GM23248 (cell line): Measurements from ENCODE around the gene SMYD3. TPM values are rescaled to one million over a fixed set of nuclear protein-coding genes. Genes with fewer than 3 reads are reported as not detected.

Source experiments
- DNase-seq: peaks from one replicate; pipeline ENCODE4 v3.0.0-alpha.2; 2015
- H2AFZ ChIP-seq: fragments of 200-600 bp; sonication (generic); 2 replicates; pipeline ENCODE4 v1.6.1; 2016; ENCODE audit warnings: antibody characterized with exemption
- H3F3A ChIP-seq: fragments of 200-600 bp; sonication (generic); 2 replicates; pipeline ENCODE4 v1.6.1; 2016; ENCODE audit warnings: mild to moderate bottlenecking, antibody characterized with exemption, mixed run types; ENCODE audit not compliant: insufficient read depth
- H3K27ac ChIP-seq: fragments of 200-600 bp; sonication (generic); 2 replicates; pipeline ENCODE4 v1.5.1; 2016; ENCODE audit warnings: mild to moderate bottlenecking
- H3K27me3 ChIP-seq: fragments of 200-600 bp; sonication (generic); replicated peaks from 2 replicates; pipeline ENCODE4 v1.6.1; 2016; ENCODE audit warnings: mild to moderate bottlenecking; ENCODE audit not compliant: insufficient read depth
- H3K36me3 ChIP-seq: fragments of 200-600 bp; sonication (generic); 2 replicates; pipeline ENCODE4 v1.6.1; 2016; ENCODE audit warnings: low read depth, mild to moderate bottlenecking
- H3K4me1 ChIP-seq: fragments of 200-600 bp; sonication (generic); 2 replicates; pipeline ENCODE4 v1.6.1; 2016; ENCODE audit warnings: mild to moderate bottlenecking; ENCODE audit not compliant: insufficient read depth
- H3K4me2 ChIP-seq: fragments of 200-600 bp; sonication (generic); one replicate; pipeline ENCODE4 v1.6.1; 2016; ENCODE audit warnings: mild to moderate bottlenecking; ENCODE audit not compliant: unreplicated experiment
- H3K4me3 ChIP-seq: fragments of 200-600 bp; sonication (generic); 2 replicates; pipeline ENCODE4 v1.5.1; 2016; ENCODE audit warnings: mild to moderate bottlenecking
- H3K79me2 ChIP-seq: fragments of 200-600 bp; sonication (generic); 2 replicates; pipeline ENCODE4 v1.6.1; 2016; ENCODE audit warnings: mild to moderate bottlenecking; ENCODE audit not compliant: insufficient read depth
- H3K9ac ChIP-seq: fragments of 200-600 bp; sonication (generic); 2 replicates; pipeline ENCODE4 v1.6.1; 2016; ENCODE audit warnings: mild to moderate bottlenecking
- H3K9me2 ChIP-seq: fragments of 200-600 bp; sonication (generic); 2 replicates; pipeline ENCODE4 v1.6.1; 2016; ENCODE audit warnings: mixed run types, mild to moderate bottlenecking, moderate library complexity; ENCODE audit not compliant: insufficient read depth
- H3K9me3 ChIP-seq: fragments of 200-600 bp; sonication (generic); one replicate; pipeline ENCODE4 v1.6.1; 2017; ENCODE audit warnings: low read depth
- H4K20me1 ChIP-seq: fragments of 200-600 bp; sonication (generic); 2 replicates; pipeline ENCODE4 v1.6.0; 2016; ENCODE audit not compliant: insufficient read depth
- EZH2 ChIP-seq: fragments of 200-600 bp; sonication (generic); IDR thresholded peaks from 2 replicates; pipeline ENCODE4 v1.6.1; 2018; ENCODE audit warnings: antibody characterized with exemption, mild to moderate bottlenecking; ENCODE audit not compliant: insufficient read depth, poor library complexity, severe bottlenecking
- EZH2phosphoT487 ChIP-seq: fragments of 200-600 bp; sonication (generic); IDR thresholded peaks from 2 replicates; pipeline ENCODE4 v1.6.1; 2018; ENCODE audit warnings: antibody characterized with exemption, moderate library complexity, mild to moderate bottlenecking, low read depth; ENCODE audit not compliant: insufficient read depth
- WGBS, 2 experiments: methylation state at CpG; one replicate each; pipeline ENCODE4 v1.1.6; 2015 to 2017; ENCODE audit warnings: low lambda C conversion rate in 2 of 2, low coverage in 1 of 2; ENCODE audit errors: missing lambda C conversion rate in 2 of 2; 5-methylcytosine and 5-hydroxymethylcytosine counted together
- in situ Hi-C: fragments of 300-500 bp; cut with MboI; formaldehyde crosslinking; loops from 2 replicates; pipeline ENCODE4 v1.15.0; 2020
- polyA plus RNA-seq: library from polyadenylated mRNA; unstranded; fragments of >200 nt; fragmentation: Nextera tagmentation; extraction: Ambion mirVana; gene quantifications from 2 replicates; pipeline ENCODE4 v1.2.1, GENCODE V29; 2016
- total RNA-seq: library from RNA; depleted of rRNA; stranded (reverse); fragments of >200 nt; shearing (Covaris generic); gene quantifications from 2 replicates; pipeline ENCODE4 v1.2.3, GENCODE V29; 2014

SMYD3 gene
- total and polyA plus RNA-seq, 2 experiments from 2014 or later = 32.1 to 44.8 TPM

DNA sequence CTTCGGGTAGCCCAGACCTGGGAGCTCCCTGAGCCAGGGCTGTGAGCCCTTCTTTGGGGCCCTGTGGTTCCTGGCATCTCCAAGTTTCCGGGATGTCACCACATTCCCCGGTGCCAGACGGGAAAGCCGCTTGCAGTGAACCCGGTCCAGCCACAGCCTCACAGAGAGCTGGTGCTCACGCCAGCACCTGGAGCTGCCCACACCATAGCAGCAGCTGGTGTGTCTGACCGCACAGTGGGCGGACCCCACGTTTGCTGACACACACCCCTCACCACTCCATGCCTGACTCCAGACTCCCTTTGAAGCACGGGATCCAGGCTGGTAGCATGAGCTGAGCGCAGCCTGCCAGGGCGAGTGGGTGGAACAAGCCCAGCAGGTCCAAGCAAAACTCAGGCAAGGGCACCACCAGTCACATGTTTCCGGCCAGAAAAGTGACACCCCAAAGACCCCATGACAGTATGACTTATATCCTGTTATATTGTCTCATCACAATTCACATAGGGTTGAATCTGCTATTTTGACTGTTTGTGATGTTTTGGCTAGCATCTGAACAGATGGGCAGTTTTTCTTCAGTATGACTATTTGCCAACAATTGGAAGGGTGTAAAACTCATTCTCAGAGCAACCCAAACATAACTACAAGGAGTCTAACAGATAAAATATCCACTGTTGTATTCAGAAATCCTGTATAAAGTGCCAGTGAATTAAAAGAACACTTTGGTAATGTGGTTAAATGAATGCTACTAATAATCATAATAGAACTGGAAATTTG lies 285.4 kb downstream of the SMYD3 start:
- H3K4me1 ChIP-seq = no peaks in the 10 kb centered on the region
- WGBS, 2 experiments = 86% methylated on average over 14 of the region's 14 CpGs

DNA sequence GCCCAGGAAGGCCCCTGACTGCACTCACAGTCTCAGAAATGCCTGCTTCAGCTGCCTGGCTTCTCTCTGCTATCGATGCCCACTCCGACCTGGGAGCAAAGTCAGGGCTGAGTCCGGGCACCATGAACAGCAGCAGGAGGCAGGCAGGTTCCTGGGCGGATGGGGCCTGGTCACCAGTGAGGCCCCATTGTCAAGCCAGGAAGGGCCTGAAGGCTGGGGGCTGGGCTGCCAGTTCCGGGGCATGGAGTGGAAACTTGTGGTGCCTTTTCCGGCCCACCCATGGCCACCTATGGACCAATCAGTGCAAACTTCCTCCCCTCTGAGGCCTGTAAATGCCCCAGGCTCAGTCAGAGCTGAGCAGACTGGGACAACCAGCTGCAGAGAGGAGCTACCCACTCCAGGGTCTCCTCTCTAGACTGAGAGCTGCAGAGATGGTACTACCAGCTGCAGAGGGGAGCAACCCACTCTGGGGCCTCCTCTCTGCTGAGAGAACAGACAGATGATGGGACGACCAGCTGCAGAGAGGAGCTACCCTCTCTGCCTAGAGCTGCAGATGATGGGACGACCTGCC lies 286.5 kb downstream of the SMYD3 start:
- 83 to 87% methylated on average over 8 of the region's 8 CpGs for WGBS, 2 experiments

More for the DNA sequence above, 285.4 kb downstream of the SMYD3 start:
- Histone ChIP-seq H3K79me2 (no peaks in the 10 kb centered on the region), H3K36me3 (no peaks in the 10 kb centered on the region), H2AFZ (no peak overlapping the region), H3K27ac (no peak overlapping the region), H3K9me2 (no peaks in the 10 kb centered on the region), H3K9me3 (no peaks in the 10 kb centered on the region), H3K4me2 (no peak overlapping the region), H3K9ac (no peak overlapping the region), H3K27me3 (no peaks in the 10 kb centered on the region), H3K4me3 (no peak overlapping the region), H3F3A (no peaks in the 10 kb centered on the region; the same call in 1 of the 2 replicates), H4K20me1 (no peaks in the 10 kb centered on the region)
- TF ChIP-seq EZH2phosphoT487 (no peak), EZH2 (no peak)
- DNase-seq = no peak
- in situ Hi-C loops = no loop called here

GRCh38 chr1:246219508-246220030 lies 287.5 kb downstream of the SMYD3 start:
- TF ChIP-seq EZH2phosphoT487 (no peak), EZH2 (no peak)
- no peak for DNase-seq
- Histone ChIP-seq H3K9me3 (no peaks in the 10 kb centered on the region), H3F3A (peaks cover 9% of the 10 kb centered on the region; the same call in 1 of the 2 replicates), H3K4me2 (no peak overlapping the region), H4K20me1 (no peaks in the 10 kb centered on the region), H3K27ac (no peak overlapping the region), H3K36me3 (no peaks in the 10 kb centered on the region), H3K27me3 (no peaks in the 10 kb centered on the region), H3K9ac (no peak overlapping the region), H3K4me3 (no peak overlapping the region), H3K79me2 (no peaks in the 10 kb centered on the region), H3K9me2 (no peaks in the 10 kb centered on the region), H2AFZ (no peak overlapping the region), H3K4me1 (peaks cover 3% of the 10 kb centered on the region)
- WGBS, 2 experiments = 82 to 88% methylated on average over 10 to 11 of the region's 11 CpGs
- in situ Hi-C loops = no loop called here

More for the DNA sequence above, 286.5 kb downstream of the SMYD3 start:
- Histone ChIP-seq H3K9me3 (no peaks in the 10 kb centered on the region), H3K4me3 (no peak overlapping the region), H4K20me1 (no peaks in the 10 kb centered on the region), H2AFZ (no peak overlapping the region), H3F3A (peaks cover 1% of the 10 kb centered on the region; the same call in 1 of the 2 replicates), H3K9me2 (no peaks in the 10 kb centered on the region), H3K79me2 (no peaks in the 10 kb centered on the region), H3K27ac (no peak overlapping the region), H3K27me3 (no peaks in the 10 kb centered on the region), H3K4me1 (no peaks in the 10 kb centered on the region), H3K4me2 (no peak overlapping the region), H3K36me3 (no peaks in the 10 kb centered on the region), H3K9ac (no peak overlapping the region)
- DNase-seq = no peak
- no peak for TF ChIP-seq EZH2phosphoT487
- in situ Hi-C loops = no loop called here

DNA sequence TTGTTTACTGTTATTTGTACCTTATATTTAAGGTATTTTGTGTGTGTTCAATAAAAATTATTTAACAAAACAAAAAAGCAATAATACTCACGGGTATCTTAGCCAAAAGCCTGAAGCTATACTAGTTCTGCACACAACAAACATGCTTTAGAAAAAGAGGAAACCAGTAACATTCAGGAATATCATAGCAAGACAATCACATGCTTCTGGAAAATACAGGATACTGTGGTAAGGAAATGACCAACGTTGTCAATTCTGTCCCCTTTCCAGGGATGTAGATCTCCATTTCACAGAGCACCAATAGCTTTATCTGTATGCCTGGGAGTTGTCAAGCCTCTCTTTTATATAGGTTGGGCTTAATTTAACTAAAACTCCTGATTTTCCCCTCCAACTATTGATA lies 288.4 kb downstream of the SMYD3 start:
- Histone ChIP-seq H3K9me2 (no peaks in the 10 kb centered on the region), H3K9me3 (no peaks in the 10 kb centered on the region), H3F3A (peaks cover 9% of the 10 kb centered on the region; the same call in 1 of the 2 replicates), H3K9ac (no peak overlapping the region), H3K4me3 (no peak overlapping the region), H3K36me3 (no peaks in the 10 kb centered on the region), H3K4me1 (peaks cover 7% of the 10 kb centered on the region), H2AFZ (no peak overlapping the region), H3K79me2 (no peaks in the 10 kb centered on the region), H4K20me1 (no peaks in the 10 kb centered on the region), H3K27me3 (no peaks in the 10 kb centered on the region), H3K27ac (no peak overlapping the region), H3K4me2 (no peak overlapping the region)
- TF ChIP-seq EZH2 (no peak), EZH2phosphoT487 (no peak)
- in situ Hi-C loops = no loop called here
- WGBS, 2 experiments = 91% methylated on average over 2 of the region's 2 CpGs
- DNase-seq = no peak
